Activated CD4-positive, CD25-positive, alpha-beta regulatory T cell treated with anti-CD3 and anti-CD28 coated beads, Interleukin-2, amount 50 U/mL, for 24 hours (primary cell): Measurements from ENCODE around the gene ARPP21.

ENCODE experiments used
- ATAC-seq, 2 donors: fragments of 150-1000 bp; cut with Tn5 transposase; one replicate each; pipeline ENCODE4 v1.10.0; 2021; ENCODE audit warnings: mild to moderate bottlenecking in 1 of 2, moderate library complexity in 1 of 2

Gene ARPP21

DNA sequence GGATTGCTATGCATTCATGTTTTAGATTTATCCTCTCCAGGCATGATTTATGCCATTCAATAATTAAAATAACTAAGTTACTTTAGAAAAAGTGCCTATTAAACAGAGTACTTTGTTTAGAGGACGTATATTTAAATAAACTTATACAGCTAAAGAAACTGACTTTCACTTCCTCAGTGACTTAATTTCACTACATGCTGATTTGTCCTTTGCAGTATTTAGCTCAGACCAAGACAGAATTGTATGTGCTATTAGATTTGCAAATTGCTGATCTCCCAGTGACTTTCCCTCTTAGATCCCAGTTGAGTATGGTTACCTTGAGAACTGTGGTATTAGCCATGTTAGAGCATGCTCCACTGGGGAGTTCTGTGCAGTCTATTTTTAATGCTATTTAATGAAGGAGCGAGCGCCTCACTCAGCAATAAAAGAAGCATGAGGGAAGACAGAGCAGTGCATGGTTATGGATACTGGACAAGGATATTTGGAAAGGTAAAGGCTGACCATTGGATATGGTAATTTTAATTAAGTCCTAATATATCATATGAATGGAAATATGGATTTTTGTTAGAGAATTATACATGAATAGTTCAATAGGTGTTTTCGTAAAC, 2.7 kb downstream of the ARPP21 start:
- ATAC-seq, result no peak

DNA sequence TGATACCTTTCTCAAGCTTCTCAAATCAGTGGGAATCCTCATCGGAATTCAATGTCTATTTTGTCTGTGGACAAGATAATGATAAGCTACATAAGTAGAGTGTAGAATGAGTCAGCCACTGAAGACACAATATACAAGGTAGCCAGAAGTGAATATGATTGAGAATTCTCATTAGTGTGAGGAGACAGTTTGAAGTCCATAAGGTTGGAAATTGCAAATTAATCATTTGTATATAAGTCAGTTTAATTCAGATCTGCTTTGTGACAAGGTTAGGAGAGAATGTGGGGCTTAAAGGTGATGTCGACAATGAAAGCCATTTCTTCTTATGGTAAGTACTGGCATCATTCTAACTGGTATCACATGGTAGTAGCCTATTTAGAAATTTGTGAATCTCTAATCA, 4.2 kb downstream of the ARPP21 start:
- ATAC-seq, result no peak

- no peak for ATAC-seq
Observed at GRCh38 chr3:35644451-35644850, 5.1 kb downstream of the ARPP21 start.

GRCh38 chr3:35645189-35645588, 5.9 kb downstream of the ARPP21 start:
- no peak for ATAC-seq

DNA sequence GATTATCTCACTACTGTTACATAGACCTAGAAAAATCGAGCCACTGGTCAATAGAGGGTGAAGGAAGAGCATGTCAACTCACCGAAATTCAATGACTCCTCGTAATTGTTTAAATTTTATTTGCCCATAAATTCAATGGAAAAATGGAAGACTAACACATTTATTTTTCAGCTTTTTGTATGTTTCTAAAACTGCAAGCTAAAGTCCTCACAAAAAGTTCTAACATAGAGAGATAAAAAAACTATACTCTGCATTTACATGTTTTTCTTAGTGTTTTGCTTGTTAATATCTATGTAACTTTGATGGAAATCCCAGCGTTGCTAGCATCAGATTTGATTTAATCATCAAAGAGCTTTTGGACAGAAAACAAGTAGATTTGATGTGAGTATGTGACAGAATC, 6.8 kb downstream of the ARPP21 start:
- ATAC-seq, result no peak

DNA sequence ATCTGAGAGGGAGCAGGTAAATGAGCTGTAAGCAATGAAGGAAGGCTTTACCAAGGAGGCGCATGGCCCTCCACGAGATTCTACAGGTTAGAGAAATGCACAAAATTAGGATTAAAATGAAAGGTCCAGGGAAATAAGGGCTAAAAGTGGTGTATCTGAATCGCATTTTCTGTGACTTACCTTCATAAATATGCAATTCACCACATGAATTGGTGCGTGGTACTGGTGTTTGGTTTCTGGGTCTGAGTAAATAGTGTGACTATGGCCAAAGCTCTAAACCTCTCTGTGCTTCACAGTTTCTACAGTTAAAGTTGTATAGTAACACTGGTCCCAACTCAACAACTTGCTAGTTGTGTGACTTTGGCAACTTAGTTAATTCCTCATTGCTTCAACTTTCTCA, 8.1 kb downstream of the ARPP21 start:
- ATAC-seq, result no peak

DNA sequence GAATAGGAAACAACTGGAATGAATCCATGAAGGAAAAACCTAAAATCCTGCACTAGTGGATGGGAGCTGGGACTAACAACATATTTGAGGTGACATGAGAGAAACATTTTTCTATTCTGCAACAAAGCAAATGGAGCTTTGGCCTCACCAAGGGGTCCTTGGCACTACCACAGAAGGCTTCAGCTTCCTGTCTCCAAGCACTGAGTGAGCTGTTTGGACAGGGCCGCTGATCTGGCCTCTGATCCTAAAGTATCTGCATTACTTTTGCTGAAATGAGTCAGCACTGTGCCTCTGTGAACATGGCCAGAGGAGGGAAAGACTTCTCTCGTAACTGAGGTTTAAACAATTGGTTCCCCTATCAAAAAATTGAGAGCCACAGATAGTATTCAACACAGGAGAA, 9.0 kb downstream of the ARPP21 start:
- no peak for ATAC-seq

DNA sequence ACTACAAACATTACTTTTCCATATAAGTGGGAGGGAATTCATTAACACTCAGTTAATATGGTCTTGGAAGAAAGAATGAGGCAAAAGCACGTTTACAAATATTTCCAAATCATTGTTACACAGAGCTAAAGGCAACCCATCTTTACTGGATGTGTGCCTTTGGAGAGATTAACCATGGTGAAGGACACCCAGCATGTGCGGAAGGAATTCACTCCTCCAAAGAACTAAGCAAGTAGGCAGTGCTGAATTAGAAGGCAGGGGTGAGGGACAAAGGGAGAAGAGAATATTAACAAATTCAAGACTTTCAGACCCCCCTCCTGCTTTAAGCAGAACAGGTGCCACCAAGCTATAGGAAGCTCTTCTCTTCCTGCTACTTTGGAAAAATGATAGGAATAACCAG, 10.1 kb downstream of the ARPP21 start:
- ATAC-seq, result no peak

DNA sequence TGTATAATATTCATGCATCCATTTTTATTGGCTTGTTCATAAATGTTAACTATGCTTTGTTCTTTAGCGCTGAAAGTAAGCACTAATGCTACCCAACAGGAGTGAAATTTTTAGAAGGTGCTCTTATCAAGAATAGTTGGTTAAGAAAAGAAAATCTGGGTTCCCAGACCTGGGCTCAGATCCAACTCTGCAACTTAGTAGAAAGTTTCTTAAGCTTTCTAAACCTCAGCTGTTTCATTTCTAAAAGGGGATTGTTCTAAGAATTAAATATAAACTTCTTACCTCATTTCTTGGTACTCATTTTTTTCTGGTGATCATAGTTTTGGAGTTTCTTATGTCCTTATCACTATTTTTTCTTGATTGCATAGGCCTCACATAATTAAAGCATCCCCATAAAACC, 12.1 kb downstream of the ARPP21 start:
- no peak for ATAC-seq

- no peak for ATAC-seq
Observed at GRCh38 chr3:35651851-35652250, 12.5 kb downstream of the ARPP21 start.

DNA sequence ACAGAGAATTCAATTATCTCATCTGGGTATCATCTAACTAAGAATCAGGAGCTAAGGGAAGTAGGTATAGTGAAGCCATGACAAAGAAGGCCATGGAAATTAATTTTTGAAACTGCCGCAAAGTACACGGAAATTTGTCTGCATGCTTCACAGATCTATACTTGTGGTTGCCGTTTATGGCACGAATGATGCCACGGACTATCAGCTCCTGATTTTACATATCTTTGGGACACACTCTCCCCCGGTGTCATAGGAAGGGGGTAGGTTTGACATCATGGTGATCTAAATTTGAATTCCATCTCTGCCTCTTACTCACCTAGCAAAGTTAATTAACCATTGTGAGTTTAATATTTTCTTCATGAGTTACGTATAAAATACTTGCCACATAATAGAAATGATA, 14.0 kb downstream of the ARPP21 start:
- ATAC-seq, result no peak

- ATAC-seq, result no peak
Observed at GRCh38 chr3:35654476-35654875, 15.2 kb downstream of the ARPP21 start.

GRCh38 chr3:35658686-35659085, 19.4 kb downstream of the ARPP21 start:
- ATAC-seq, result no peak

GRCh38 chr3:35659768-35660167, 20.4 kb downstream of the ARPP21 start:
- no peak for ATAC-seq

GRCh38 chr3:35663471-35663870, 24.1 kb downstream of the ARPP21 start:
- no peak for ATAC-seq

DNA sequence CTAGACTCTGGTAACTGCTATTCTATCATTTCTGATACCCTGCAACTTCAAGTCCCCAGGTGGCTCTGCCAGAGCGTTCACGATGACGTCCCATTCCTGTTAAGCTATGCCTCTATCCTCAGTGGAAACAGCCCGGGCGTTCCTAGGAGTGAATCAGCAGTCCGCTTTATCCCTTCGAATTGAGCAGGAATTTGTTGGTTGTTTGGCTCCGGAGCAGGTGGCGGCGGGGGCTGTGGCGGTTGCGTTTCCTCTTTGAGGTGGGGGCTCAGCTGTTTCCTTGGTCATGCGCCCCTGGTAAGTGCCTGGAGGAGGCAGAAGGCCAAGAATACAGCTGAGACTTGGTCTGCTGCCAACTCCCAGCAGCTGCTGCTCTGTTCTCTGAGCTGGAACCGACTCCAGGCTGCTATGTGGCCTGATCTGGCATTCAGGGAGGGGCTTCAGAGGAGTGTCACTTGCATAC, 25.2 kb downstream of the ARPP21 start:
- no peak for ATAC-seq

DNA sequence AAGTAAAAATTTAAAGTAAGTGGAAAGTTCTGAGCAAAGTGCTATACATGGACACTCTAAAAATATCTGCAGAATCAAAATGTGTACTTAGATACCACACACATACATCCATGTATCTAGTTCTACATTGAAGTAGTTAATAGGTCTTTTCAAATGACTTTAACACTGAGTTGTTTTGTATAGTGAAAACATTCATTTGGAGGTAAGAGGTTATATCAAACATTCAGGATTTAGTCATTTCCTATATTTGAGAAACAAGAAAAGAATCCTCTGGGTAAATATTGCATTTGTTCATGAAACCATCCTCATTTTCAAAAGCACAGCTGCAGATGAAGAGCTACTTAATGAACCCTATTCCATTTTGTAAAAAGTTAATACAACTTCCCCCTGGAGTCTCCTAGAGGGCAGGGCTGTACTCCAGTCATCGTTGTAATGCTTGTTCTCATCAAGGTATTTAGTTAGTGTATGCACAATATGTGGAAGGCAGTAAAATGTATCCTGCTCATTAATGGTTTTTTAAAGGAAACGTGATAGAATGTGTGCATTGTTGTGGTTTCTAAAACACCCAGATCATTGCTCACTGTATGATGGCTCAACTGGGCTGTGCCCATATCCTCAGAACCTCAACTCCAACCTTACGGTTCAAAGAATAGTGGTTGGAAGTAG, 26.2 kb downstream of the ARPP21 start:
- ATAC-seq, result no peak

GRCh38 chr3:35666888-35667287, 27.6 kb downstream of the ARPP21 start:
- ATAC-seq, result no peak

GRCh38 chr3:35670408-35670965, 31.2 kb downstream of the ARPP21 start:
- no peak for ATAC-seq

DNA sequence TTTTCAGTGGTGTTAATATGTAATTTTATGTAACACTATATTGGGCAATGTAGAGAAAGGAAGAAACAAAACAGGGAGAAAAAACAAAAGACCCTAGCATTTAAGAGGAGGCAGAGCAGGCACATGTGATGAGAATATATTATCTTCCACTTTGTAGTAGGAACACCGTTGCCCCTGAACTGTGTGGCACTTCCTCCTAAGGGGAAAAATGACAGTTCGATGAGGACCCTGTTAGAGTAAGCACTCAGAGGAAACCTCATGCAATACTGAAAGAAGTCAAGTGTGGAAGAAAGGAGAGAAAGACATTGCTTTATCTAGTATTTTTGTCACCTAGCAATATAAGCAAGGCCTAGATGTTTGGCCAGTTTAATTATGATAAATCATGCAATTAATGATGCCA, 32.2 kb downstream of the ARPP21 start:
- no peak for ATAC-seq

DNA sequence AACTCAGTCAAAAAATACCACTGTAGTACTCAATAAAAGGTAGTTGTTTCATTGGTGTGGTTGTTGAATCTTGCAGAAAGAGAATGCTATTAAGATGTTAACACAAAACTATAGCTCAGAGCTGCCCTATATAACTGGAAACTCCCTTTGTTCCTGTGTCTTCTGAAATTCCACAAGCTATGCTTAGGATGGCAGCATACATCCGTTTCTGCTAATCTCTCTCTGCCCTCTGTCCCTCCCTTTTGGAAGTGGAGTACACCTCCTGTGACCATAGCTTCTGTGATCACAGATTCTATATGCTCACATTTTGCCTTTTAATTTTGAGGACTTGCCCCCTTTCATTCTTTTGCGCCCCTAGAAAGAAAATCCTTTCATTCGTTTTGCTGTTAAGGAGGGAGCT, 33.7 kb downstream of the ARPP21 start:
- ATAC-seq, result no peak

GRCh38 chr3:35674451-35675109, 35.3 kb downstream of the ARPP21 start:
- no peak for ATAC-seq

GRCh38 chr3:35675206-35675605, 35.9 kb downstream of the ARPP21 start:
- ATAC-seq, result no peak

GRCh38 chr3:35675621-35676020, 36.3 kb downstream of the ARPP21 start:
- no peak for ATAC-seq
